GM23338 (cell line): ENCODE measurements around the gene CHIA. TPM values are rescaled to one million over a fixed set of nuclear protein-coding genes. Genes with fewer than 3 reads are reported as not detected.

ENCODE experiments used
- ATAC-seq: fragments of 200-7000 bp; cut with Tn5 transposase; 3 replicates; pipeline ENCODE4 v1.9.1; 2020
- DNase-seq: peaks from one replicate; pipeline ENCODE4 v3.0.0-alpha.2; 2015; ENCODE audit warnings: low spot score
- H2AFZ ChIP-seq: fragments of 200-600 bp; sonication (generic); 2 replicates; pipeline ENCODE4 v1.8.0; 2016; ENCODE audit warnings: antibody characterized with exemption, mild to moderate bottlenecking, moderate library complexity
- H3F3A ChIP-seq: fragments of 200-600 bp; sonication (generic); replicated peaks from 2 replicates; pipeline ENCODE4 v1.8.0; 2017; ENCODE audit warnings: antibody characterized with exemption, mixed run types, low read depth
- H3K27ac ChIP-seq: fragments of 200-600 bp; sonication (generic); 2 replicates; pipeline ENCODE4 v1.6.1; 2016; ENCODE audit warnings: low read depth
- H3K27me3 ChIP-seq: fragments of 200-600 bp; sonication (generic); 2 replicates; pipeline ENCODE4 v1.8.0; 2016; ENCODE audit warnings: mild to moderate bottlenecking, mixed run types, moderate library complexity; ENCODE audit not compliant: insufficient read depth
- H3K36me3 ChIP-seq: fragments of 200-600 bp; sonication (generic); 2 replicates; pipeline ENCODE4 v1.8.0; 2016; ENCODE audit warnings: mild to moderate bottlenecking; ENCODE audit not compliant: insufficient read depth
- H3K4me1 ChIP-seq: fragments of 200-600 bp; sonication (generic); 2 replicates; pipeline ENCODE4 v1.8.0; 2016; ENCODE audit warnings: mild to moderate bottlenecking, moderate library complexity; ENCODE audit not compliant: insufficient read depth
- H3K4me2 ChIP-seq: fragments of 200-600 bp; sonication (generic); 2 replicates; pipeline ENCODE4 v1.7.1; 2017; ENCODE audit warnings: mixed run types
- H3K4me3 ChIP-seq: fragments of 200-600 bp; sonication (generic); 2 replicates; pipeline ENCODE4 v1.6.1; 2016; ENCODE audit warnings: mixed run types
- H3K79me2 ChIP-seq: fragments of 200-600 bp; sonication (generic); replicated peaks from 2 replicates; pipeline ENCODE4 v1.8.0; 2017; ENCODE audit warnings: mild to moderate bottlenecking; ENCODE audit not compliant: insufficient read depth
- H3K9me2 ChIP-seq: fragments of 200-600 bp; sonication (generic); 2 replicates; pipeline ENCODE4 v1.8.0; 2017; ENCODE audit not compliant: insufficient read depth
- H4K20me1 ChIP-seq: fragments of 200-600 bp; sonication (generic); replicated peaks from 2 replicates; pipeline ENCODE4 v1.8.0; 2017; ENCODE audit warnings: mild to moderate bottlenecking; ENCODE audit not compliant: insufficient read depth
- H3K27ac Mint-ChIP-seq: 2 replicates; pipeline ENCODE4 v1.8.0; 2020; ENCODE audit warnings: inconsistent platforms, mild to moderate bottlenecking, moderate library complexity, mixed read lengths
- H3K27me3 Mint-ChIP-seq: 3 replicates; pipeline ENCODE4 v1.8.0; 2022; ENCODE audit warnings: low read depth, mild to moderate bottlenecking, moderate library complexity, mixed read lengths, inconsistent platforms; ENCODE audit not compliant: insufficient read depth, poor library complexity
- H3K36me3 Mint-ChIP-seq: 3 replicates; pipeline ENCODE4 v1.8.0; 2021; ENCODE audit warnings: low read depth, mild to moderate bottlenecking, inconsistent platforms, moderate library complexity, mixed read lengths
- H3K4me1 Mint-ChIP-seq: 3 replicates; pipeline ENCODE4 v1.8.0; 2020; ENCODE audit warnings: mild to moderate bottlenecking, inconsistent platforms, mixed read lengths
- H3K4me3 Mint-ChIP-seq: 3 replicates; pipeline ENCODE4 v1.8.0; 2021; ENCODE audit warnings: moderate library complexity, mild to moderate bottlenecking, inconsistent platforms, mixed read lengths
- H3K9me3 Mint-ChIP-seq: 3 replicates; pipeline ENCODE4 v1.8.0; 2020; ENCODE audit warnings: moderate library complexity, mild to moderate bottlenecking, inconsistent platforms, mixed read lengths
- CREB1 ChIP-seq: fragments of 250-450 bp; sonication (Bioruptor Pico); IDR thresholded peaks from 2 replicates; pipeline ENCODE4 v1.5.0; 2020; ENCODE audit warnings: low read depth, mild to moderate bottlenecking, moderate library complexity
- EZH2 ChIP-seq: fragments of 200-600 bp; sonication (generic); IDR thresholded peaks from one replicate; pipeline ENCODE4 v1.8.0; 2017; ENCODE audit warnings: antibody characterized with exemption, mild to moderate bottlenecking, low read depth; ENCODE audit not compliant: unreplicated experiment
- EZH2phosphoT487 ChIP-seq: fragments of 200-600 bp; sonication (generic); IDR thresholded peaks from one replicate; pipeline ENCODE4 v1.8.1; 2018; ENCODE audit warnings: antibody characterized with exemption; ENCODE audit not compliant: unreplicated experiment
- JUNB ChIP-seq: IDR thresholded peaks from one replicate; pipeline ENCODE4 v1.6.1; 2016; ENCODE audit warnings: antibody characterized with exemption; ENCODE audit not compliant: unreplicated experiment
- NANOG ChIP-seq: IDR thresholded peaks from 2 replicates; pipeline ENCODE4 v1.6.1; 2016; ENCODE audit warnings: antibody characterized with exemption, borderline replicate concordance
- POLR2AphosphoS5 ChIP-seq: IDR thresholded peaks from 2 replicates; pipeline ENCODE4 v1.6.1; 2016; ENCODE audit warnings: antibody characterized with exemption, low read depth
- STAT1 ChIP-seq: IDR thresholded peaks from one replicate; pipeline ENCODE4 v1.6.1; 2016; ENCODE audit warnings: antibody characterized with exemption; ENCODE audit not compliant: unreplicated experiment
- ZNF114 ChIP-seq: fragments of 250-450 bp; sonication (Bioruptor Pico); IDR thresholded peaks from 2 replicates; pipeline ENCODE4 v1.5.0; 2020; ENCODE audit warnings: mild to moderate bottlenecking, moderate library complexity
- ZNF331 ChIP-seq: fragments of 250-450 bp; sonication (Bioruptor Pico); IDR thresholded peaks from 2 replicates; pipeline ENCODE4 v1.5.0; 2020; ENCODE audit warnings: low read depth, mild to moderate bottlenecking, moderate library complexity
- polyA plus RNA-seq: library from polyadenylated mRNA; unstranded; fragments of >200 nt; fragmentation: Nextera tagmentation; extraction: Ambion mirVana; gene quantifications from 2 replicates; pipeline ENCODE4 v1.2.1, GENCODE V29; 2016
- total RNA-seq: library from RNA; depleted of rRNA; stranded (reverse); fragments of >200 nt; shearing (Covaris generic); gene quantifications from 2 replicates; pipeline ENCODE4 v1.2.3, GENCODE V29; 2014
- TF ChIP-seq, protein P1 (sequence below), 2 experiments: fragments of 200-600 bp in 1 of 2; sonication (generic) in 1 of 2; conservative IDR thresholded peaks; 2 replicates each; pipeline versions ENCODE4 v1.5.1 to v1.6.1; 2016 to 2017; ENCODE audit warnings: antibody characterized with exemption in 2 of 2, low read depth in 2 of 2, mild to moderate bottlenecking in 2 of 2, moderate library complexity in 1 of 2
- TF ChIP-seq, protein P2 (sequence below): fragments of 250-450 bp; sonication (Bioruptor Pico); IDR thresholded peaks from 2 replicates; pipeline ENCODE4 v1.5.0; 2020; ENCODE audit warnings: mild to moderate bottlenecking, moderate library complexity
- TF ChIP-seq, protein P3 (sequence below): IDR thresholded peaks from 2 replicates; pipeline ENCODE4 v1.6.1; 2016; ENCODE audit warnings: antibody characterized with exemption
- TF ChIP-seq, protein P4 (sequence below): IDR thresholded peaks from one replicate; pipeline ENCODE4 v1.6.1; 2018; ENCODE audit warnings: antibody characterized with exemption; ENCODE audit not compliant: unreplicated experiment

CHIA gene
- total and polyA plus RNA-seq, 2 experiments from 2014 or later: not detected

DNA sequence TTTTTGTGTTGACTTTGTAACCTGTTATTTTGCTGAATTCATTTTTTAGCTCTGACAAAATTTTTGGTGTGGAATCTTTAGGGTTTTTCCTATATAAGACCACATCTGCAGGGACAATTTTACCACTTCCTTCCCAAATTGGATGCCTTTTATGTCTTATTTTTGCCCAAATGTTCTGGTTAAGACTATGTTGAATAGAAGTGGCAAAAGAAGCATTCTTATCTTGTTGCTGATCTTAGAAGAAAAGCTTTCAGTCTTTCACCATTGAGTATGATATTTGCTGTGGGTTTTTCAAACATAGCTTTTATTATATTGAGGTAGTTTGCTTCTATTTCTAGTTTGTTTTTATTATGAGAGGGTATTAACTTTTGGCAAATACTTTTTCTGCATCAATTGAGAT is 3.7 kb downstream of the CHIA start:
- Histone ChIP-seq H3K27me3 (no peaks in the 10 kb centered on the region), H2AFZ (no peak overlapping the region), H3K4me1 (no peaks in the 10 kb centered on the region), H3K27ac (no peak overlapping the region), H3K9me2 (no peaks in the 10 kb centered on the region), H4K20me1 (no peaks in the 10 kb centered on the region), H3K36me3 (no peaks in the 10 kb centered on the region; the same call in 1 of the 2 replicates), H3K4me3 (no peak overlapping the region), H3K4me2 (no peak overlapping the region), H3K79me2 (no peaks in the 10 kb centered on the region), H3F3A (no peaks in the 10 kb centered on the region)
- DNase-seq: no peak
- Mint-ChIP-seq H3K27ac (no peak overlapping the region), H3K4me1 (no peaks in the 10 kb centered on the region), H3K4me3 (no peak overlapping the region), H3K27me3 (no peaks in the 10 kb centered on the region), H3K36me3 (peaks cover 2% of the 10 kb centered on the region; the same call in 1 of the 3 replicates), H3K9me3 (peaks cover 8% of the 10 kb centered on the region; the same call in 1 of the 3 replicates)
- ATAC-seq: no peak
- TF ChIP-seq, protein P1, sequence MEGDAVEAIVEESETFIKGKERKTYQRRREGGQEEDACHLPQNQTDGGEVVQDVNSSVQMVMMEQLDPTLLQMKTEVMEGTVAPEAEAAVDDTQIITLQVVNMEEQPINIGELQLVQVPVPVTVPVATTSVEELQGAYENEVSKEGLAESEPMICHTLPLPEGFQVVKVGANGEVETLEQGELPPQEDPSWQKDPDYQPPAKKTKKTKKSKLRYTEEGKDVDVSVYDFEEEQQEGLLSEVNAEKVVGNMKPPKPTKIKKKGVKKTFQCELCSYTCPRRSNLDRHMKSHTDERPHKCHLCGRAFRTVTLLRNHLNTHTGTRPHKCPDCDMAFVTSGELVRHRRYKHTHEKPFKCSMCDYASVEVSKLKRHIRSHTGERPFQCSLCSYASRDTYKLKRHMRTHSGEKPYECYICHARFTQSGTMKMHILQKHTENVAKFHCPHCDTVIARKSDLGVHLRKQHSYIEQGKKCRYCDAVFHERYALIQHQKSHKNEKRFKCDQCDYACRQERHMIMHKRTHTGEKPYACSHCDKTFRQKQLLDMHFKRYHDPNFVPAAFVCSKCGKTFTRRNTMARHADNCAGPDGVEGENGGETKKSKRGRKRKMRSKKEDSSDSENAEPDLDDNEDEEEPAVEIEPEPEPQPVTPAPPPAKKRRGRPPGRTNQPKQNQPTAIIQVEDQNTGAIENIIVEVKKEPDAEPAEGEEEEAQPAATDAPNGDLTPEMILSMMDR (conservative IDR thresholded peaks at IDR 0.05; ENCODE audit: low read depth in 2 of 2): no peak
- TF ChIP-seq, protein P2, sequence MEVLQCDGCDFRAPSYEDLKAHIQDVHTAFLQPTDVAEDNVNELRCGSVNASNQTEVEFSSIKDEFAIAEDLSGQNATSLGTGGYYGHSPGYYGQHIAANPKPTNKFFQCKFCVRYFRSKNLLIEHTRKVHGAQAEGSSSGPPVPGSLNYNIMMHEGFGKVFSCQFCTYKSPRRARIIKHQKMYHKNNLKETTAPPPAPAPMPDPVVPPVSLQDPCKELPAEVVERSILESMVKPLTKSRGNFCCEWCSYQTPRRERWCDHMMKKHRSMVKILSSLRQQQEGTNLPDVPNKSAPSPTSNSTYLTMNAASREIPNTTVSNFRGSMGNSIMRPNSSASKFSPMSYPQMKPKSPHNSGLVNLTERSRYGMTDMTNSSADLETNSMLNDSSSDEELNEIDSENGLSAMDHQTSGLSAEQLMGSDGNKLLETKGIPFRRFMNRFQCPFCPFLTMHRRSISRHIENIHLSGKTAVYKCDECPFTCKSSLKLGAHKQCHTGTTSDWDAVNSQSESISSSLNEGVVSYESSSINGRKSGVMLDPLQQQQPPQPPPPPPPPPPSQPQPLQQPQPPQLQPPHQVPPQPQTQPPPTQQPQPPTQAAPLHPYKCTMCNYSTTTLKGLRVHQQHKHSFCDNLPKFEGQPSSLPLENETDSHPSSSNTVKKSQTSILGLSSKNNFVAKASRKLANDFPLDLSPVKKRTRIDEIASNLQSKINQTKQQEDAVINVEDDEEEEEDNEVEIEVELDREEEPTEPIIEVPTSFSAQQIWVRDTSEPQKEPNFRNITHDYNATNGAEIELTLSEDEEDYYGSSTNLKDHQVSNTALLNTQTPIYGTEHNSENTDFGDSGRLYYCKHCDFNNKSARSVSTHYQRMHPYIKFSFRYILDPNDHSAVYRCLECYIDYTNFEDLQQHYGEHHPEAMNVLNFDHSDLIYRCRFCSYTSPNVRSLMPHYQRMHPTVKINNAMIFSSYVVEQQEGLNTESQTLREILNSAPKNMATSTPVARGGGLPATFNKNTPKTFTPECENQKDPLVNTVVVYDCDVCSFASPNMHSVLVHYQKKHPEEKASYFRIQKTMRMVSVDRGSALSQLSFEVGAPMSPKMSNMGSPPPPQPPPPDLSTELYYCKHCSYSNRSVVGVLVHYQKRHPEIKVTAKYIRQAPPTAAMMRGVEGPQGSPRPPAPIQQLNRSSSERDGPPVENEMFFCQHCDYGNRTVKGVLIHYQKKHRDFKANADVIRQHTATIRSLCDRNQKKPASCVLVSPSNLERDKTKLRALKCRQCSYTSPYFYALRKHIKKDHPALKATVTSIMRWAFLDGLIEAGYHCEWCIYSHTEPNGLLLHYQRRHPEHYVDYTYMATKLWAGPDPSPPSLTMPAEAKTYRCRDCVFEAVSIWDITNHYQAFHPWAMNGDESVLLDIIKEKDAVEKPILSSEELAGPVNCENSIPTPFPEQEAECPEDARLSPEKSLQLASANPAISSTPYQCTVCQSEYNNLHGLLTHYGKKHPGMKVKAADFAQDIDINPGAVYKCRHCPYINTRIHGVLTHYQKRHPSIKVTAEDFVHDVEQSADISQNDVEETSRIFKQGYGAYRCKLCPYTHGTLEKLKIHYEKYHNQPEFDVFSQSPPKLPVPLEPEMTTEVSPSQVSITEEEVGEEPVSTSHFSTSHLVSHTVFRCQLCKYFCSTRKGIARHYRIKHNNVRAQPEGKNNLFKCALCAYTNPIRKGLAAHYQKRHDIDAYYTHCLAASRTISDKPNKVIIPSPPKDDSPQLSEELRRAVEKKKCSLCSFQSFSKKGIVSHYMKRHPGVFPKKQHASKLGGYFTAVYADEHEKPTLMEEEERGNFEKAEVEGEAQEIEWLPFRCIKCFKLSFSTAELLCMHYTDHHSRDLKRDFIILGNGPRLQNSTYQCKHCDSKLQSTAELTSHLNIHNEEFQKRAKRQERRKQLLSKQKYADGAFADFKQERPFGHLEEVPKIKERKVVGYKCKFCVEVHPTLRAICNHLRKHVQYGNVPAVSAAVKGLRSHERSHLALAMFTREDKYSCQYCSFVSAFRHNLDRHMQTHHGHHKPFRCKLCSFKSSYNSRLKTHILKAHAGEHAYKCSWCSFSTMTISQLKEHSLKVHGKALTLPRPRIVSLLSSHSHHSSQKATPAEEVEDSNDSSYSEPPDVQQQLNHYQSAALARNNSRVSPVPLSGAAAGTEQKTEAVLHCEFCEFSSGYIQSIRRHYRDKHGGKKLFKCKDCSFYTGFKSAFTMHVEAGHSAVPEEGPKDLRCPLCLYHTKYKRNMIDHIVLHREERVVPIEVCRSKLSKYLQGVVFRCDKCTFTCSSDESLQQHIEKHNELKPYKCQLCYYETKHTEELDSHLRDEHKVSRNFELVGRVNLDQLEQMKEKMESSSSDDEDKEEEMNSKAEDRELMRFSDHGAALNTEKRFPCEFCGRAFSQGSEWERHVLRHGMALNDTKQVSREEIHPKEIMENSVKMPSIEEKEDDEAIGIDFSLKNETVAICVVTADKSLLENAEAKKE (CRISPR knock-in tag): no peak
- TF ChIP-seq EZH2: no peak
- no peak for TF ChIP-seq EZH2phosphoT487
- TF ChIP-seq, protein P3, sequence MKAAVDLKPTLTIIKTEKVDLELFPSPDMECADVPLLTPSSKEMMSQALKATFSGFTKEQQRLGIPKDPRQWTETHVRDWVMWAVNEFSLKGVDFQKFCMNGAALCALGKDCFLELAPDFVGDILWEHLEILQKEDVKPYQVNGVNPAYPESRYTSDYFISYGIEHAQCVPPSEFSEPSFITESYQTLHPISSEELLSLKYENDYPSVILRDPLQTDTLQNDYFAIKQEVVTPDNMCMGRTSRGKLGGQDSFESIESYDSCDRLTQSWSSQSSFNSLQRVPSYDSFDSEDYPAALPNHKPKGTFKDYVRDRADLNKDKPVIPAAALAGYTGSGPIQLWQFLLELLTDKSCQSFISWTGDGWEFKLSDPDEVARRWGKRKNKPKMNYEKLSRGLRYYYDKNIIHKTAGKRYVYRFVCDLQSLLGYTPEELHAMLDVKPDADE: no peak
- TF ChIP-seq STAT1: no peak
- TF ChIP-seq ZNF331 (CRISPR knock-in tag): no peak
- TF ChIP-seq JUNB: no peak
- TF ChIP-seq, protein P4, sequence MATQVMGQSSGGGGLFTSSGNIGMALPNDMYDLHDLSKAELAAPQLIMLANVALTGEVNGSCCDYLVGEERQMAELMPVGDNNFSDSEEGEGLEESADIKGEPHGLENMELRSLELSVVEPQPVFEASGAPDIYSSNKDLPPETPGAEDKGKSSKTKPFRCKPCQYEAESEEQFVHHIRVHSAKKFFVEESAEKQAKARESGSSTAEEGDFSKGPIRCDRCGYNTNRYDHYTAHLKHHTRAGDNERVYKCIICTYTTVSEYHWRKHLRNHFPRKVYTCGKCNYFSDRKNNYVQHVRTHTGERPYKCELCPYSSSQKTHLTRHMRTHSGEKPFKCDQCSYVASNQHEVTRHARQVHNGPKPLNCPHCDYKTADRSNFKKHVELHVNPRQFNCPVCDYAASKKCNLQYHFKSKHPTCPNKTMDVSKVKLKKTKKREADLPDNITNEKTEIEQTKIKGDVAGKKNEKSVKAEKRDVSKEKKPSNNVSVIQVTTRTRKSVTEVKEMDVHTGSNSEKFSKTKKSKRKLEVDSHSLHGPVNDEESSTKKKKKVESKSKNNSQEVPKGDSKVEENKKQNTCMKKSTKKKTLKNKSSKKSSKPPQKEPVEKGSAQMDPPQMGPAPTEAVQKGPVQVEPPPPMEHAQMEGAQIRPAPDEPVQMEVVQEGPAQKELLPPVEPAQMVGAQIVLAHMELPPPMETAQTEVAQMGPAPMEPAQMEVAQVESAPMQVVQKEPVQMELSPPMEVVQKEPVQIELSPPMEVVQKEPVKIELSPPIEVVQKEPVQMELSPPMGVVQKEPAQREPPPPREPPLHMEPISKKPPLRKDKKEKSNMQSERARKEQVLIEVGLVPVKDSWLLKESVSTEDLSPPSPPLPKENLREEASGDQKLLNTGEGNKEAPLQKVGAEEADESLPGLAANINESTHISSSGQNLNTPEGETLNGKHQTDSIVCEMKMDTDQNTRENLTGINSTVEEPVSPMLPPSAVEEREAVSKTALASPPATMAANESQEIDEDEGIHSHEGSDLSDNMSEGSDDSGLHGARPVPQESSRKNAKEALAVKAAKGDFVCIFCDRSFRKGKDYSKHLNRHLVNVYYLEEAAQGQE: no peak
- no peak for TF ChIP-seq NANOG
- TF ChIP-seq POLR2AphosphoS5: no peak
- TF ChIP-seq ZNF114: no peak
- no peak for TF ChIP-seq CREB1 (CRISPR knock-in tag)
